LNCAP (cell line): Measurements from ENCODE around the gene MED29.

Experiments
- TF ChIP-seq, protein P1 (sequence below): fragments of 450-650 bp; IDR thresholded peaks from 2 replicates; pipeline ENCODE4 v1.5.1; 2017; ENCODE audit warnings: mild to moderate bottlenecking

Gene MED29

DNA sequence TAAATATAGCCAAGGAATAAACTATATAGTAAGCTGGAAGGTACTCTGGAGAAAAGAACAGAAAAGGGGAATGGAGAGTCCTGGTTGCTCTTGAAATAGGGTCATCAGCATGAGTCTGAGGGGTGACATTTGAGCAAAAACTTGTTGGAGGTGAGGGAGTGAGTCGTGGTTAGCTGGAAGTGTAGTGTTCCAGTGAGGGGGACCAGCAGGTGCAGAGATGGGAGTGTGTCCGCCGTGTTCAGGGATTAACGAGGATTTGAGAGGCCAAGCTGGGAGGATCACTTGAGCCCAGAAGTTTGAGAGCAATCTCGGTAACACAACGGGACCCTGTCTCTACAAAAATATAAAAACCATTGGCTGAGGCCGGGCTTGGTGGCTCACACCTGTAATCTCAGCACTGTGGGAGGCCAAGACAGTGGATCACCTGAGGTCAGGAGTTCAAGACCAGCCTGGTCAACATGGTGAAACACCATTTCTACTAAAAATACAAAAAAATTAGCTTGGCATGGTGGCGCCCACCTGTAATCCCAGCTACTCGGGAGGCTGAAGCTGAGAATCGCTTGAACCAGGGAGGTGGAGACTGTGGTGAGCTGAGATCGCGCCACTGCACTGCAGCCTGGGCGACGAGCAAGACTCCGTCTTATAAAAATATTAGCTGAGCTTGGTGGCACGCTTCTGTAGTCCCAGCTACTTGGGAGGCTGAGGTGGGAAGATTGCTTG, 55.3 kb downstream of the MED29 start:
- TF ChIP-seq, protein P1, sequence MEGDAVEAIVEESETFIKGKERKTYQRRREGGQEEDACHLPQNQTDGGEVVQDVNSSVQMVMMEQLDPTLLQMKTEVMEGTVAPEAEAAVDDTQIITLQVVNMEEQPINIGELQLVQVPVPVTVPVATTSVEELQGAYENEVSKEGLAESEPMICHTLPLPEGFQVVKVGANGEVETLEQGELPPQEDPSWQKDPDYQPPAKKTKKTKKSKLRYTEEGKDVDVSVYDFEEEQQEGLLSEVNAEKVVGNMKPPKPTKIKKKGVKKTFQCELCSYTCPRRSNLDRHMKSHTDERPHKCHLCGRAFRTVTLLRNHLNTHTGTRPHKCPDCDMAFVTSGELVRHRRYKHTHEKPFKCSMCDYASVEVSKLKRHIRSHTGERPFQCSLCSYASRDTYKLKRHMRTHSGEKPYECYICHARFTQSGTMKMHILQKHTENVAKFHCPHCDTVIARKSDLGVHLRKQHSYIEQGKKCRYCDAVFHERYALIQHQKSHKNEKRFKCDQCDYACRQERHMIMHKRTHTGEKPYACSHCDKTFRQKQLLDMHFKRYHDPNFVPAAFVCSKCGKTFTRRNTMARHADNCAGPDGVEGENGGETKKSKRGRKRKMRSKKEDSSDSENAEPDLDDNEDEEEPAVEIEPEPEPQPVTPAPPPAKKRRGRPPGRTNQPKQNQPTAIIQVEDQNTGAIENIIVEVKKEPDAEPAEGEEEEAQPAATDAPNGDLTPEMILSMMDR, result no peak

DNA sequence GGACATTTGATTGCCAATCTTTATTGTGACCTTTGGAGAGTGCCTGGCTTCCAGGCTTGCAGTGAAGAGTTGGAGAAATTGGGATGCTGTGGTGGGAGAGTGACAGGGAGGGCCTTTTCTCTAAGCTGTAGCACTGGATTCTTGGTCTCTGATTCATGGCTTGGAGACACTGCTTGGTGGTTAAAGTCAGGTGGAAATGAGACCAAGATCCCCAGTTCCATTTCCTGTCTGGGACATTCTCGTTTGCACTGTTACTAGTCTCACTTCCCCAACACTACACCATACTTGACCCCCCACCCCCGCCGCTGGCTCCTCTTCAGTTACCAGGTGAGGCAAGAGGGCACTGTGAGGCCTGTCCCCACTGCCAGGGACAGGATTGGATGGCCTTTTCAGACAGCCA, 57.1 kb downstream of the MED29 start:
- TF ChIP-seq, protein P1, result no peak

DNA sequence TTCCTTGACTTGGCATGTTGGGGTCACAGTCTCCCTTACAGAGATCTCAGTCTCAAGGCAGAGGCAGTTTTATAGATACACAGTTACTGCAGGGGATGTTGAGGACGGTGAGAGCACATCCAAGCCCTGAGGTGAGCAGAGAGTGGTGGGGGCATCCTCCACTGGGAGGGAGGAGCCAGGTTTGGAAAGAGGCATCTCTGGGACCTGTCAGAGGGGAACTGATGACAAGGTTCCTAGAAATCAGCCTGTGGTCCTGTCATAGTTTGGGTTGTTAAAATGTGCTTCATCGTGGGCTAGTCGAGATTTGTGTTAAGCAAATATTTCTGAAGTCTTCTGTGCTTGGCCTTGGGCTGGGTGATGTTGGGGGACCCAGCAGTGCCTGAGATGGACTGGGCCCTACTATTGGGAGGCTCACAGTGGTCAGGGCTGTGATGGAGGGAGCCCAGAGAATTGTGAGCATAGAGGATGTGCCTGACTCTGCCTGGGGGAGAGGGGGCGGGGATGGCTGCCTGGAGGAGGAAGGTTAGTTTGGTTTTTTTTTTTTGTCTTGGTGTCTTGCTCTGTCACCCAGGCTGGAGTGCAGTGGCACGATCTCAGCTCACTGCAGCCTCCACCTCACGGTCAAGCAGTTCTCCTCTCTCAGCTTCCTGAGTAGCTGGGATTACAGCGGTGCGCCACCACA, 58.1 kb downstream of the MED29 start:
- TF ChIP-seq, protein P1, result no peak
